Neural progenitor cell (in vitro differentiated cells): Measurements from ENCODE around the gene FAHD1.

Experiments
- CTCF ChIP-seq: fragments of 200-600 bp; sonication (generic); IDR thresholded peaks from 2 replicates; pipeline ENCODE4 v1.5.1; 2017; ENCODE audit warnings: antibody characterized with exemption, mild to moderate bottlenecking
- EZH2 ChIP-seq: fragments of 200-600 bp; sonication (generic); IDR thresholded peaks from 2 replicates; pipeline ENCODE4 v1.6.1; 2017; ENCODE audit warnings: antibody characterized with exemption, mild to moderate bottlenecking, moderate library complexity
- EZH2phosphoT487 ChIP-seq: fragments of 200-600 bp; sonication (generic); IDR thresholded peaks from 2 replicates; pipeline ENCODE4 v1.6.1; 2017; ENCODE audit warnings: antibody characterized with exemption

- no peak for TF ChIP-seq CTCF
- TF ChIP-seq EZH2: no peak
- no peak for TF ChIP-seq EZH2phosphoT487
These were observed 1.8 kb downstream of the FAHD1 start for GRCh38 chr16:1828645-1829410.
